Ovary (tissue), 3 donors: ENCODE data around the gene SEMA6B.

Experiments
- CTCF ChIP-seq, 3 donors: fragments of 450-650 bp in 2 of 3; fragments of 200-600 bp in 1 of 3; IDR thresholded peaks; one replicate each; pipeline versions ENCODE4 v1.5.1 to v1.8.0; 2016 to 2022; ENCODE audit warnings: antibody characterized with exemption in 3 of 3, mild to moderate bottlenecking in 1 of 3
- EP300 ChIP-seq: sonication (generic); formaldehyde crosslinking; IDR thresholded peaks from one replicate; pipeline ENCODE4 v1.6.1; 2017; ENCODE audit warnings: antibody characterized with exemption
- POLR2A ChIP-seq: fragments of 450-650 bp; IDR thresholded peaks from one replicate; pipeline ENCODE4 v1.6.1; 2017; ENCODE audit warnings: antibody characterized with exemption, mild to moderate bottlenecking, moderate library complexity
- donor health status: DM: no; HTN: no; CAD: no.

- no peak for TF ChIP-seq EP300
- TF ChIP-seq CTCF (IDR thresholded peaks at IDR 0.05), result no peak
- TF ChIP-seq POLR2A, result no peak
These were observed 28.0 kb upstream of the SEMA6B start for GRCh38 chr19:4587527-4587926.
